CD8-positive, alpha-beta memory T cell (primary cell): Measurements from ENCODE around the gene CALN1. TPM values are rescaled to one million over a fixed set of nuclear protein-coding genes. Genes with fewer than 3 reads are reported as not detected.

Source experiments
- CTCF ChIA-PET: fragments of 350-600 bp; sonication (Branson Sonifier 250); formaldehyde crosslinking; loops from one replicate; lab custom pipeline; 2021; ENCODE audit warnings: antibody characterized with exemption; lab: Charles Lee
- POLR2A ChIA-PET: fragments of 350-600 bp; sonication (Branson Sonifier 250); formaldehyde crosslinking; loops from one replicate; lab custom pipeline; 2021; ENCODE audit warnings: antibody characterized with exemption; lab: Charles Lee
- DNase-seq, 5 donors: peaks; one replicate each; pipeline versions ENCODE4 v3.0.0 to v3.0.0-alpha.2; 2020 to 2022; ENCODE audit warnings: mixed read lengths in 1 of 5
- H3K27ac ChIP-seq: one replicate; pipeline ENCODE4 v1.7.0; 2013; ENCODE audit warnings: low read depth, mild to moderate bottlenecking, low read length, moderate library complexity
- H3K27me3 ChIP-seq: 2 replicates; pipeline ENCODE4 v1.7.0; 2013; ENCODE audit warnings: low read length, mild to moderate bottlenecking; ENCODE audit not compliant: insufficient read depth, poor library complexity, severe bottlenecking
- H3K36me3 ChIP-seq: 2 replicates; pipeline ENCODE4 v1.7.0; 2013; ENCODE audit warnings: mild to moderate bottlenecking, low read length, moderate library complexity; ENCODE audit not compliant: insufficient read depth
- H3K4me1 ChIP-seq: 2 replicates; pipeline ENCODE4 v1.7.0; 2013; ENCODE audit warnings: mild to moderate bottlenecking, low read length, moderate library complexity; ENCODE audit not compliant: insufficient read depth
- H3K4me3 ChIP-seq: 2 replicates; pipeline ENCODE4 v1.7.0; 2013; ENCODE audit warnings: mild to moderate bottlenecking, low read length
- H3K9me3 ChIP-seq: 2 replicates; pipeline ENCODE4 v1.7.0; 2013; ENCODE audit warnings: mild to moderate bottlenecking, low read length
- H3K27ac Mint-ChIP-seq, 8 donors: one replicate each; pipeline ENCODE4 v1.8.0; 2020 to 2021; ENCODE audit warnings: mixed read lengths in 8 of 8, mild to moderate bottlenecking in 6 of 8, inconsistent platforms in 3 of 8, moderate library complexity in 3 of 8
- H3K27me3 Mint-ChIP-seq, 2 donors: one replicate each; pipeline ENCODE4 v1.8.0; 2020 to 2021; ENCODE audit warnings: mixed read lengths in 2 of 2, mild to moderate bottlenecking in 1 of 2, moderate library complexity in 1 of 2
- H3K36me3 Mint-ChIP-seq, 3 donors: one replicate each; pipeline ENCODE4 v1.8.0; 2020 to 2021; ENCODE audit warnings: mixed read lengths in 3 of 3, inconsistent platforms in 1 of 3, mild to moderate bottlenecking in 1 of 3
- H3K4me1 Mint-ChIP-seq, 3 donors: one replicate each; pipeline ENCODE4 v1.8.0; 2020 to 2021; ENCODE audit warnings: mixed read lengths in 3 of 3, inconsistent platforms in 1 of 3, mild to moderate bottlenecking in 1 of 3
- H3K4me3 Mint-ChIP-seq, 7 donors: one replicate each; pipeline ENCODE4 v1.8.0; 2020 to 2021; ENCODE audit warnings: mixed read lengths in 7 of 7, mild to moderate bottlenecking in 6 of 7, moderate library complexity in 4 of 7, inconsistent platforms in 2 of 7
- H3K9me3 Mint-ChIP-seq, 5 donors: one replicate each; pipeline ENCODE4 v1.8.0; 2020 to 2022; ENCODE audit warnings: mixed read lengths in 5 of 5, mild to moderate bottlenecking in 3 of 5, moderate library complexity in 2 of 5, inconsistent platforms in 1 of 5
- polyA plus RNA-seq: library from polyadenylated mRNA; unstranded; fragments of 300-500 nt; fragmentation: Illumina TruSeq; gene quantifications from one replicate; pipeline ENCODE4 v1.2.3, GENCODE V29; 2021
- total RNA-seq, 2 experiments: library from RNA; stranded (reverse); gene quantifications; one replicate each; pipeline ENCODE4 v1.2.3, GENCODE V29; 2021

CALN1 gene
- total and polyA plus RNA-seq, 3 experiments from 2014 or later, result not detected

DNA sequence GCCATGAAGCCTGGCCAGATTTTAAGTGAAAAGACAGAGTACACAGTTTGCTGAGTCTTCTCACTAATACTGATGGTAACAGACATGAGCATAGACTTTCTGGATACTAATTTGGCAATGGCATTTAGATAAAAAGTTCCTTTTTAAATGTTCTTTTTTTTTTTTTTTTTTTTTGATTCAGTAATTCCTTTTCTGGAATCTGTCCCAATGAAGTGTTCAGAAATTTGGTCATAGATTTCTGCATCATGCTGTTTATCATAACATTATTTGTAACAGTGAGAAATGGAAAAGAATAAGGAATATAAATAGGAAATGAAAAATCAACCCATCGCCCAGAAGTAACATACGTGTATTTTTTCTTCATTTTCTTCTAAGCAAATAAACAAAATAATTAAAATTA, 354.9 kb downstream of the CALN1 start:
- Mint-ChIP-seq H3K4me1 (no peaks in the 10 kb centered on the region), H3K27ac (no peak overlapping the region), H3K4me3 (no peak overlapping the region), H3K27me3 (peaks cover 0 to 2% of the 10 kb centered on the region in 2 donors), H3K9me3 (peaks cover 0 to 16% (median 6%) of the 10 kb centered on the region in 5 donors), H3K36me3 (no peaks in the 10 kb centered on the region)
- POLR2A ChIA-PET, result no interaction called here
- Histone ChIP-seq H3K27ac (no peak overlapping the region), H3K9me3 (no peaks in the 10 kb centered on the region), H3K4me1 (no peaks in the 10 kb centered on the region), H3K36me3 (no peaks in the 10 kb centered on the region), H3K27me3 (no peaks in the 10 kb centered on the region), H3K4me3 (no peak overlapping the region)
- CTCF ChIA-PET, result no interaction called here
- DNase-seq, result no peak

DNA sequence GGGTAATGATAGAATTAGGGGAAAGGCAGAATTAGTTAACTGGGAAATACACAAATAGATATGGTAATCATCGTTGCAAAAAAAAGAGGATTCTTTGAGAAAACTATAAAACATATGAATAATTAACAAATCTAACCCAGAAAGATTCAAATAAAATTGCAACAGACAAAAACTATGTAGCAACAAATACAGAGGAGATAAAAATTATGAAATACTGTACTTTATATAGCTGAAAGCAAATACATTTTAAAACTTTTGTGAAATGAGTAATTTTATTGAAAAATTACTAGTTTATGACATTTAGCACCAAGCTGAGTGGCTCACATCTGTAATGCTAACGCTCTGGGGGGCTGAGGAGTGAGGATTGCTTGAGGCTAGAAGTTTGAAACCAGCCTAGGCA, 356.7 kb downstream of the CALN1 start:
- Mint-ChIP-seq H3K27me3 (no peaks in the 10 kb centered on the region), H3K9me3 (peaks cover 0 to 11% (median 6%) of the 10 kb centered on the region in 5 donors), H3K36me3 (no peaks in the 10 kb centered on the region), H3K4me1 (no peaks in the 10 kb centered on the region), H3K4me3 (no peak overlapping the region), H3K27ac (no peak overlapping the region)
- Histone ChIP-seq H3K4me3 (no peak overlapping the region), H3K9me3 (no peaks in the 10 kb centered on the region), H3K27ac (no peak overlapping the region), H3K36me3 (no peaks in the 10 kb centered on the region), H3K4me1 (no peaks in the 10 kb centered on the region), H3K27me3 (no peaks in the 10 kb centered on the region)
- ChIA-PET CTCF (no interaction called here), POLR2A (no interaction called here)
- no peak for DNase-seq

- no peak overlapping the region for H3K27ac ChIP-seq
- H3K27me3 Mint-ChIP-seq, result no peaks in the 10 kb centered on the region
- peaks cover 0 to 16% (median 6%) of the 10 kb centered on the region in 5 donors for H3K9me3 Mint-ChIP-seq
- no peak overlapping the region for H3K4me3 ChIP-seq
- no peaks in the 10 kb centered on the region for H3K4me1 Mint-ChIP-seq
- no peak overlapping the region for H3K4me3 Mint-ChIP-seq
- no peaks in the 10 kb centered on the region for H3K4me1 ChIP-seq
- no peaks in the 10 kb centered on the region for H3K36me3 ChIP-seq
- no peaks in the 10 kb centered on the region for H3K27me3 ChIP-seq
- H3K27ac Mint-ChIP-seq, result no peak overlapping the region
- H3K9me3 ChIP-seq, result no peaks in the 10 kb centered on the region
- no peaks in the 10 kb centered on the region for H3K36me3 Mint-ChIP-seq
- POLR2A ChIA-PET, result no interaction called here
- no peak for DNase-seq
- CTCF ChIA-PET, result no interaction called here
Observed at GRCh38 chr7:72053292-72053691, 358.8 kb downstream of the CALN1 start.

DNA sequence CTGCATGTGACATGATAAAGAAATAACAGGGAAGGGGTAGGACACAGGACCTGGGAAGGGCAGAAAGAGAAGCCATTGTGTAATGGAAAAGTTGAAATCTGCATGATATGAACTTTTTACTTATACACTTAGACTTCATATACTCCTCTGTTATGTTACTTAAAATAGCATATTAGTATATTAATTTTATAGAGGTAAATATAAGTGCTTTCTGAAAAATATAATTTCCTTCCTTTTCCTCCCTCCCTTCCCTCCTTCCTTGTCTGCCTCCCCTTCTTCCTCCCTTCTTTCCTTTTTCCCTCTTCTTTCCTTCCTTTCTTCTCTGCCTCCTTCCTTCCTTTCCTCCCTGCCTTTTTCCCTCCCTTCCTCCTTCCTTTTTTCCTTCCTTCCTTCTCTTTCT, 363.7 kb downstream of the CALN1 start:
- no peak for DNase-seq
- H3K9me3 ChIP-seq, result no peaks in the 10 kb centered on the region
- POLR2A ChIA-PET, result no interaction called here

GRCh38 chr7:72042855-72043254, 369.3 kb downstream of the CALN1 start:
- POLR2A ChIA-PET, result no interaction called here
- H3K4me3 Mint-ChIP-seq, result no peak overlapping the region

More for the DNA sequence above, 363.7 kb downstream of the CALN1 start:
- no peaks in the 10 kb centered on the region for H3K36me3 ChIP-seq
- no peaks in the 10 kb centered on the region for H3K4me1 ChIP-seq
- Mint-ChIP-seq H3K4me1 (no peaks in the 10 kb centered on the region), H3K4me3 (no peak overlapping the region), H3K27ac (no peak overlapping the region), H3K9me3 (peaks cover 5 to 18% (median 12%) of the 10 kb centered on the region in 5 donors), H3K36me3 (no peaks in the 10 kb centered on the region), H3K27me3 (no peaks in the 10 kb centered on the region)
- no peak overlapping the region for H3K4me3 ChIP-seq
- H3K27me3 ChIP-seq, result no peaks in the 10 kb centered on the region
- H3K27ac ChIP-seq, result no peak overlapping the region
- CTCF ChIA-PET, result no interaction called here

GRCh38 chr7:72040641-72041040, 371.5 kb downstream of the CALN1 start:
- Mint-ChIP-seq H3K36me3 (peaks cover 0 to 3% (median 0%) of the 10 kb centered on the region in 3 donors), H3K27ac (no peak overlapping the region), H3K4me1 (no peaks in the 10 kb centered on the region), H3K4me3 (no peak overlapping the region), H3K27me3 (peaks cover 0 to 3% of the 10 kb centered on the region in 2 donors), H3K9me3 (peaks cover 11 to 24% (median 15%) of the 10 kb centered on the region in 5 donors)
- Histone ChIP-seq H3K9me3 (no peaks in the 10 kb centered on the region), H3K36me3 (no peaks in the 10 kb centered on the region), H3K27me3 (no peaks in the 10 kb centered on the region), H3K4me1 (no peaks in the 10 kb centered on the region), H3K27ac (no peak overlapping the region), H3K4me3 (no peak overlapping the region)
- DNase-seq, result no peak
- ChIA-PET POLR2A (no interaction called here), CTCF (no interaction called here)

More at GRCh38 chr7:72042855-72043254, 369.3 kb downstream of the CALN1 start:
- no peaks in the 10 kb centered on the region for H3K36me3 ChIP-seq
- Mint-ChIP-seq H3K27ac (no peak overlapping the region), H3K27me3 (peaks cover 0 to 3% of the 10 kb centered on the region in 2 donors), H3K4me1 (no peaks in the 10 kb centered on the region), H3K36me3 (peaks cover 0 to 3% (median 0%) of the 10 kb centered on the region in 3 donors), H3K9me3 (peaks cover 7 to 23% (median 13%) of the 10 kb centered on the region in 5 donors)
- no peak for DNase-seq
- H3K27me3 ChIP-seq, result no peaks in the 10 kb centered on the region
- H3K4me3 ChIP-seq, result no peak overlapping the region
- H3K4me1 ChIP-seq, result no peaks in the 10 kb centered on the region
- H3K9me3 ChIP-seq, result no peaks in the 10 kb centered on the region
- H3K27ac ChIP-seq, result no peak overlapping the region
- CTCF ChIA-PET, result no interaction called here

DNA sequence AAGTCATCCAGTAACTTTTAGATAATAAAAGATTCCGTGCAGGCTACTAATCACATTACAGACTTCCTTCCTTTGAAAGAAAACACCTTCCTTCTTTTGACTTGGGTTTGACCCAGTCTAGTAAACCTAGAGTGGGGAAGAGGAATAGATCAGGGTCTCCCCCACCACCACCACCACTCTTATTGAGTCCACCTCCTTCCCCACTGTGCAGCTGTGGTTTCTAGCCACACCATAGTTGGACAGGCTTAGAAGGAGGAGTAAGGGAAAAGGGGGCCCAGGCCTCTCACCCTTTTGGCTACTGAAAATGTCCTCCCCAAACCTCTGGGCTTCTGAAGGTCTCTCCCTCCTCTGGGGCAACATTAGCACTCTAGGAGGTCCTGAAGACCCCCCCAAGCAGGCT, 372.7 kb downstream of the CALN1 start:
- DNase-seq, result no peak
- H3K27ac Mint-ChIP-seq, result no peak overlapping the region
- H3K4me1 Mint-ChIP-seq, result no peaks in the 10 kb centered on the region
- Histone ChIP-seq H3K4me3 (no peak overlapping the region), H3K36me3 (no peaks in the 10 kb centered on the region), H3K4me1 (no peaks in the 10 kb centered on the region), H3K27ac (no peak overlapping the region), H3K27me3 (no peaks in the 10 kb centered on the region), H3K9me3 (no peaks in the 10 kb centered on the region)
- H3K4me3 Mint-ChIP-seq, result no peak overlapping the region
- ChIA-PET CTCF (no interaction called here), POLR2A (no interaction called here)
- H3K27me3 Mint-ChIP-seq, result peaks cover 0 to 3% of the 10 kb centered on the region in 2 donors
- H3K9me3 Mint-ChIP-seq, result peaks cover 11 to 28% (median 13%) of the 10 kb centered on the region in 5 donors
- H3K36me3 Mint-ChIP-seq, result peaks cover 0 to 3% (median 0%) of the 10 kb centered on the region in 3 donors

DNA sequence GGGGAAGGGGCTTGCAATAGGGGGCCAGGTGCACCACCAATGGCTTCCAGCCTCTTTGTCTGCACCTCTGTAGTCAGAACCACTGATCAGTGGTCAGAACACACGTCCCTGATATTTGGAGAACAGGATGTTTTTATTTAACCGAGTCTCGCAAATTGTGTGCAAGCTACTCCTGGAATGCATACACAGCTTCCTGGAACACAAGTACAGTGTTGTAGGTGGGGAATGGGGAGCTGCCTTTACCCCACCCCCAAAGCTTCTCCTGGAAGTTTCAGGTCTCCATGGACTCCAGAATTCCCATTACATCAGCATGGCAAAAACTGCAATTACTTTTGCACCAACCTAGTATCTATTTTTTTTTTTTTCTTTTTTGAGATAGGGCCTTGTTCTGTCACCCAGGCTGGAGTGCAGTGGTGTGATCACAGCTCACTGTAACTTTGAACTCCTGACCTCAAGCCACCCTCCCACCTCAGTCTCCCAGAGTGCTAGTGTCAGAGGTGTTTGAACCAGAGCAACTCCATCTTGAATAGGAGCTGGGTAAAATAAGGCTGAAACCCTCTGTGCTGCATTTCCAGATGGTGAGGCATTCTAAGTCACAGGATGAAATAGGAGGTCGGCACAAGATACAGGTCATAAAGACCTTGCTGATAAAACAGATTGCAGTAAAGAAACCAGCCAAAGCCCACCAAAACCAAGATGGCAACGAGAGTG, 374.0 kb downstream of the CALN1 start:
- ChIA-PET CTCF (no interaction called here), POLR2A (no interaction called here)
- H3K4me1 ChIP-seq, result no peaks in the 10 kb centered on the region
- Mint-ChIP-seq H3K4me3 (no peak overlapping the region), H3K36me3 (peaks cover 0 to 3% (median 0%) of the 10 kb centered on the region in 3 donors), H3K4me1 (no peaks in the 10 kb centered on the region), H3K9me3 (peaks cover 11 to 27% (median 13%) of the 10 kb centered on the region in 5 donors), H3K27me3 (peaks cover 0 to 2% of the 10 kb centered on the region in 2 donors), H3K27ac (no peak overlapping the region)
- no peaks in the 10 kb centered on the region for H3K9me3 ChIP-seq
- H3K27me3 ChIP-seq, result no peaks in the 10 kb centered on the region
- H3K27ac ChIP-seq, result no peak overlapping the region
- no peaks in the 10 kb centered on the region for H3K36me3 ChIP-seq
- DNase-seq, result no peak
- H3K4me3 ChIP-seq, result no peak overlapping the region
